ENCODE measurements around the gene EXPH5.

Gene EXPH5

GRCh38 chr11:108624196-108624925 lies 30.8 kb upstream of the EXPH5 start (continued):
- no peak for TF ChIP-seq ZNF692 (tag by site-specific recombination; IDR thresholded peaks at IDR 0.05)
- TF ChIP-seq ZNF449 (tag by site-specific recombination; IDR thresholded peaks at IDR 0.05) = no peak
- no peak for TF ChIP-seq ZNF544 (tag by site-specific recombination; IDR thresholded peaks at IDR 0.05)
- no peak for TF ChIP-seq ZBTB48 (tag by site-specific recombination; IDR thresholded peaks at IDR 0.05)
- no peak for TF ChIP-seq ZNF768 (tag by site-specific recombination; IDR thresholded peaks at IDR 0.05)
- TF ChIP-seq, protein P1, sequence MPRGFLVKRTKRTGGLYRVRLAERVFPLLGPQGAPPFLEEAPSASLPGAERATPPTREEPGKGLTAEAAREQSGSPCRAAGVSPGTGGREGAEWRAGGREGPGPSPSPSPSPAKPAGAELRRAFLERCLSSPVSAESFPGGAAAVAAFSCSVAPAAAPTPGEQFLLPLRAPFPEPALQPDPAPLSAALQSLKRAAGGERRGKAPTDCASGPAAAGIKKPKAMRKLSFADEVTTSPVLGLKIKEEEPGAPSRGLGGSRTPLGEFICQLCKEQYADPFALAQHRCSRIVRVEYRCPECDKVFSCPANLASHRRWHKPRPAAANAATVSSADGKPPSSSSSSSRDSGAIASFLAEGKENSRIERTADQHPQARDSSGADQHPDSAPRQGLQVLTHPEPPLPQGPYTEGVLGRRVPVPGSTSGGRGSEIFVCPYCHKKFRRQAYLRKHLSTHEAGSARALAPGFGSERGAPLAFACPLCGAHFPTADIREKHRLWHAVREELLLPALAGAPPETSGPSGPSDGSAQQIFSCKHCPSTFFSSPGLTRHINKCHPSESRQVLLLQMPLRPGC (tag by site-specific recombination; IDR thresholded peaks at IDR 0.05) = no peak
- TF ChIP-seq ZNF621 (tag by site-specific recombination; IDR thresholded peaks at IDR 0.05) = no peak
- no peak for TF ChIP-seq ZNF138 (tag by site-specific recombination; IDR thresholded peaks at IDR 0.05; ENCODE audit: borderline replicate concordance)

- CTCF ChIA-PET = interaction anchor here (1.1 to 1.3 kb wide), 2 partner anchors 8 to 51 kb away, joined by 3 to 4 read pairs; no protein-coding TSS in a partner anchor
- Histone ChIP-seq H3K27ac (ENCODE audit: extremely low read depth, low read depth, low read length) (no peak overlapping the region), H3K9me3 (ENCODE audit: control insufficient read depth, insufficient read depth, low read depth, low read length) (no peaks in the 10 kb centered on the region), H3K4me1 (ENCODE audit: control insufficient read depth, insufficient read depth, low read length) (no peaks in the 10 kb centered on the region), H3K4me3 (ENCODE audit: low read depth, low read length) (no peak overlapping the region), H3K36me3 (ENCODE audit: control insufficient read depth in 2 of 2, insufficient read depth in 1 of 2, low read length in 2 of 2) (no peaks in the 10 kb centered on the region)
- POLR2A ChIA-PET = no interaction called here
- TF ChIP-seq ZNF248 (tag by site-specific recombination; IDR thresholded peaks at IDR 0.05) = no peak
- no peak for TF ChIP-seq ZNF114 (tag by site-specific recombination; IDR thresholded peaks at IDR 0.05)
- no peak for TF ChIP-seq ZNF324 (tag by site-specific recombination; IDR thresholded peaks at IDR 0.05)
Observed at GRCh38 chr11:108622341-108622740, 28.8 kb upstream of the EXPH5 start.

GRCh38 chr11:108620958-108621772 lies 27.6 kb upstream of the EXPH5 start:
- peak; percentile 80 for TF ChIP-seq OSR2 (tag by site-specific recombination; IDR thresholded peaks at IDR 0.05)
- peak; percentile 45; the same call in 1 of the 2 replicates for TF ChIP-seq PRDM6 (tag by site-specific recombination; IDR thresholded peaks at IDR 0.05)
- TF ChIP-seq ZNF335 (tag by site-specific recombination; conservative IDR thresholded peaks at IDR 0.05) = no peak
- TF ChIP-seq, protein P2, sequence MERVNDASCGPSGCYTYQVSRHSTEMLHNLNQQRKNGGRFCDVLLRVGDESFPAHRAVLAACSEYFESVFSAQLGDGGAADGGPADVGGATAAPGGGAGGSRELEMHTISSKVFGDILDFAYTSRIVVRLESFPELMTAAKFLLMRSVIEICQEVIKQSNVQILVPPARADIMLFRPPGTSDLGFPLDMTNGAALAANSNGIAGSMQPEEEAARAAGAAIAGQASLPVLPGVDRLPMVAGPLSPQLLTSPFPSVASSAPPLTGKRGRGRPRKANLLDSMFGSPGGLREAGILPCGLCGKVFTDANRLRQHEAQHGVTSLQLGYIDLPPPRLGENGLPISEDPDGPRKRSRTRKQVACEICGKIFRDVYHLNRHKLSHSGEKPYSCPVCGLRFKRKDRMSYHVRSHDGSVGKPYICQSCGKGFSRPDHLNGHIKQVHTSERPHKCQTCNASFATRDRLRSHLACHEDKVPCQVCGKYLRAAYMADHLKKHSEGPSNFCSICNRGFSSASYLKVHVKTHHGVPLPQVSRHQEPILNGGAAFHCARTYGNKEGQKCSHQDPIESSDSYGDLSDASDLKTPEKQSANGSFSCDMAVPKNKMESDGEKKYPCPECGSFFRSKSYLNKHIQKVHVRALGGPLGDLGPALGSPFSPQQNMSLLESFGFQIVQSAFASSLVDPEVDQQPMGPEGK (tag by site-specific recombination; IDR thresholded peaks at IDR 0.05) = no peak
- Histone ChIP-seq H3K9me3 (ENCODE audit: control insufficient read depth, insufficient read depth, low read depth, low read length) (no peaks in the 10 kb centered on the region), H3K4me1 (ENCODE audit: control insufficient read depth, insufficient read depth, low read length) (no peaks in the 10 kb centered on the region), H3K36me3 (ENCODE audit: control insufficient read depth in 2 of 2, insufficient read depth in 1 of 2, low read length in 2 of 2) (no peaks in the 10 kb centered on the region), H3K27ac (ENCODE audit: extremely low read depth, low read depth, low read length) (no peak overlapping the region), H3K4me3 (ENCODE audit: low read depth, low read length) (no peak overlapping the region)
- CTCF ChIA-PET = interaction anchor here (0.7 to 0.9 kb wide), 2 partner anchors 13 to 305 kb away, joined by 4 to 5 read pairs; no protein-coding TSS in a partner anchor
- POLR2A ChIA-PET = interaction anchor here (0.7 kb wide), 1 partner anchor 555 kb away, joined by 4 read pairs; no protein-coding TSS in a partner anchor
